ENCODE results near the gene PRR20C. TPM values are rescaled to one million over a fixed set of nuclear protein-coding genes. Genes with fewer than 3 reads are reported as not detected.
A peak's percentile ranks its signal among the peaks of the same experiment; 100 is the strongest.

The PRR20C gene
- total RNA-seq, 1 experiment from 2014 or later, result not detected

DNA sequence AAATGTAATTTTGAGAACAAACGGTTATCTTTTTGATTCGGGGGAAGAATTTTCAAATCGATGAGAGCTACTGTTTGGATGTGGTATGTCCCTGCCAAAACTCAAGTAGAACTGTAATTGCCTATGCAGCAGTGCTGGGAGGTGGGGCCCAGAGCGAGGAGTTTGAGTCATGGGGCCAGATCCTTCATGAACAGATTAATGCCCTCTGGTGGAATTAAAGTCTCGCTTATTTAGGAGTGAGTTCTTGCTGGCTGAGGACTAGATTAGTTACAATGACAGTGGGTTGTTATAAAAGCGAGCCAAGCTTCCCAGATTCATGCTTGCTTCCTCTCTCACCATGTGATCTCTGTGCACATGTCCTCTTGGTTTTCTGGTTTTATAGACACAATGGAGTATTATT, 25.0 kb upstream of the PRR20C start:
- no peak overlapping the region for H3K4me3 ChIP-seq (ENCODE audit: low read length)
- H3K27me3 ChIP-seq (ENCODE audit: low read length), result no peaks in the 10 kb centered on the region
- H3K4me2 ChIP-seq (ENCODE audit: low read length), result no peak overlapping the region
- TF ChIP-seq, protein P1, sequence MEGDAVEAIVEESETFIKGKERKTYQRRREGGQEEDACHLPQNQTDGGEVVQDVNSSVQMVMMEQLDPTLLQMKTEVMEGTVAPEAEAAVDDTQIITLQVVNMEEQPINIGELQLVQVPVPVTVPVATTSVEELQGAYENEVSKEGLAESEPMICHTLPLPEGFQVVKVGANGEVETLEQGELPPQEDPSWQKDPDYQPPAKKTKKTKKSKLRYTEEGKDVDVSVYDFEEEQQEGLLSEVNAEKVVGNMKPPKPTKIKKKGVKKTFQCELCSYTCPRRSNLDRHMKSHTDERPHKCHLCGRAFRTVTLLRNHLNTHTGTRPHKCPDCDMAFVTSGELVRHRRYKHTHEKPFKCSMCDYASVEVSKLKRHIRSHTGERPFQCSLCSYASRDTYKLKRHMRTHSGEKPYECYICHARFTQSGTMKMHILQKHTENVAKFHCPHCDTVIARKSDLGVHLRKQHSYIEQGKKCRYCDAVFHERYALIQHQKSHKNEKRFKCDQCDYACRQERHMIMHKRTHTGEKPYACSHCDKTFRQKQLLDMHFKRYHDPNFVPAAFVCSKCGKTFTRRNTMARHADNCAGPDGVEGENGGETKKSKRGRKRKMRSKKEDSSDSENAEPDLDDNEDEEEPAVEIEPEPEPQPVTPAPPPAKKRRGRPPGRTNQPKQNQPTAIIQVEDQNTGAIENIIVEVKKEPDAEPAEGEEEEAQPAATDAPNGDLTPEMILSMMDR (conservative IDR thresholded peaks at IDR 0.05; ENCODE audit: low read depth, low read length), result no peak; the same call in 1 of the 2 replicates
- no peak for TF ChIP-seq EZH2 (IDR thresholded peaks at IDR 0.05; ENCODE audit: low read length, unreplicated experiment)
- no peak for TF ChIP-seq EZH2phosphoT487 (IDR thresholded peaks at IDR 0.05; ENCODE audit: borderline replicate concordance, low read length)
- H3K9me2 ChIP-seq (replicated peaks; ENCODE audit: low read length), result no peaks in the 10 kb centered on the region
- no peaks in the 10 kb centered on the region for H4K20me1 ChIP-seq (ENCODE audit: low read length)
- ChIA-PET POLR2A (ENCODE audit: unreplicated experiment) (no interaction called here), CTCF (no interaction called here)
- H3K79me2 ChIP-seq (ENCODE audit: low read length), result no peaks in the 10 kb centered on the region
- H3K9me3 ChIP-seq (ENCODE audit: low read length), result no peaks in the 10 kb centered on the region
- ATAC-seq (peak; percentile 46; the same call in 1 of the 2 replicates), DNase-seq (peak; percentile 13)
- no peak overlapping the region for H2AFZ ChIP-seq (ENCODE audit: low read length)
- no peaks in the 10 kb centered on the region for H3K4me1 ChIP-seq (ENCODE audit: insufficient read depth, low read length)
- no peaks in the 10 kb centered on the region for H3F3A ChIP-seq (ENCODE audit: low read length, unreplicated experiment)
- H3K27ac ChIP-seq (ENCODE audit: low read length), result no peak overlapping the region
- H3K36me3 ChIP-seq (ENCODE audit: low read depth, low read length), result no peaks in the 10 kb centered on the region
- H3K9ac ChIP-seq (ENCODE audit: low read length), result no peak overlapping the region
- no TSS peak for BruUV-seq (replicated peaks)
- intact Hi-C loops (cut with micrococcal nuclease), result no loop called here

DNA sequence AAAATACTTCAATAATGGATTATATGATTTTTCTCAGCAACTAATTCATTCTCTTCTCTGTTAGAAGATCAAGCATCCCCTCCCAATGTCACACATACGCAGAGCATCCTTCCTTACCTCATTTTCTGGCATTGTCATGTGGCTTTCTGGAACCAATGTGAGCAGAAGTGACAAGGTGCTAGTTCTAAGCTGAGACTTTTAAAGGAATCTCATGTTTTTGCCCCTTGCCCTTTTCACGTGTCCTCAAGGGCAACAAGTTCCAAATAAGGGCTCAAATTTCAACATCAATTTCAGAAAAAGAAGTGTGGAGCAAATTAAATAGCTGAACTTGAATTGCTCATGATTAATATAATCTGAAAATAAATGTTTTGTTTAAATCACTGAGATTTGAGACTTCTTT, 17.8 kb upstream of the PRR20C start:
- no peaks in the 10 kb centered on the region for H3K36me3 ChIP-seq (ENCODE audit: low read depth, low read length)
- no TSS peak for BruUV-seq (replicated peaks)

DNA sequence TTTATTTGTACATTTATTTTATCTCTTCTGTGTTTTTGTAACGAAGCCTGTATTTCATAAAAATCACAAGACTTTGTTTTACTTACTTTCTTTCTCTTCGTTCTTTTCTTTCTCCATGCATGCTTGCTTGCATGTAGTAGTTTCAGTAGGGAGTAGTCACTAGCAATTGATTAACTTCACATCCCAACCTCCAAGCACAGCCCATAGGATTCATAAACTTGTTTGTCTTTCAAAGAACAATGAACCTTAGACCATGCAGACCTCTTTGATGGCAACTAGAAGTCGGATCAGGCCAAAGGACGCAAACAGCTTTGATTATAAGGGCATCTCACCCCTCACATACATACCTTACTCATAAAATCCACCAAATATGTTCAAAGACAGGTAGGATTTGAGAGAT, 16.3 kb upstream of the PRR20C start:
- Histone ChIP-seq H3K9ac (ENCODE audit: low read length) (no peak overlapping the region), H4K20me1 (ENCODE audit: low read length) (no peaks in the 10 kb centered on the region), H3K79me2 (ENCODE audit: low read length) (no peaks in the 10 kb centered on the region), H3K4me1 (ENCODE audit: insufficient read depth, low read length) (no peaks in the 10 kb centered on the region), H3K4me3 (ENCODE audit: low read length) (no peak overlapping the region), H3F3A (ENCODE audit: low read length, unreplicated experiment) (no peaks in the 10 kb centered on the region), H2AFZ (ENCODE audit: low read length) (no peak overlapping the region), H3K27ac (ENCODE audit: low read length) (no peak overlapping the region), H3K27me3 (ENCODE audit: low read length) (no peaks in the 10 kb centered on the region), H3K36me3 (ENCODE audit: low read depth, low read length) (no peaks in the 10 kb centered on the region), H3K9me3 (ENCODE audit: low read length) (no peaks in the 10 kb centered on the region), H3K9me2 (replicated peaks; ENCODE audit: low read length) (no peaks in the 10 kb centered on the region), H3K4me2 (ENCODE audit: low read length) (no peak overlapping the region)
- ChIA-PET POLR2A (ENCODE audit: unreplicated experiment) (no interaction called here), CTCF (no interaction called here)
- BruUV-seq (replicated peaks), result no TSS peak
- DNase-seq, result no peak
- TF ChIP-seq EZH2phosphoT487 (IDR thresholded peaks at IDR 0.05; ENCODE audit: borderline replicate concordance, low read length), result no peak
- TF ChIP-seq, protein P1 (conservative IDR thresholded peaks at IDR 0.05; ENCODE audit: low read depth, low read length), result no peak
- TF ChIP-seq EZH2 (IDR thresholded peaks at IDR 0.05; ENCODE audit: low read length, unreplicated experiment), result no peak
- no peak for ATAC-seq
- intact Hi-C loops (cut with micrococcal nuclease), result no loop called here

More for the DNA sequence above, 17.8 kb upstream of the PRR20C start:
- no peak overlapping the region for H2AFZ ChIP-seq (ENCODE audit: low read length)
- intact Hi-C loops (cut with micrococcal nuclease), result no loop called here
- no peak overlapping the region for H3K4me2 ChIP-seq (ENCODE audit: low read length)
- CTCF ChIA-PET, result no interaction called here
- no peaks in the 10 kb centered on the region for H3K9me3 ChIP-seq (ENCODE audit: low read length)
- no peak overlapping the region for H3K4me3 ChIP-seq (ENCODE audit: low read length)
- ATAC-seq (no peak), DNase-seq (no peak)
- H3K27ac ChIP-seq (ENCODE audit: low read length), result no peak overlapping the region
- H3K79me2 ChIP-seq (ENCODE audit: low read length), result no peaks in the 10 kb centered on the region
- no peak overlapping the region for H3K9ac ChIP-seq (ENCODE audit: low read length)
- H3F3A ChIP-seq (ENCODE audit: low read length, unreplicated experiment), result no peaks in the 10 kb centered on the region
- no peaks in the 10 kb centered on the region for H3K9me2 ChIP-seq (replicated peaks; ENCODE audit: low read length)
- POLR2A ChIA-PET (ENCODE audit: unreplicated experiment), result no interaction called here
- no peaks in the 10 kb centered on the region for H3K4me1 ChIP-seq (ENCODE audit: insufficient read depth, low read length)
- TF ChIP-seq EZH2phosphoT487 (IDR thresholded peaks at IDR 0.05; ENCODE audit: borderline replicate concordance, low read length), result no peak
- TF ChIP-seq, protein P1 (conservative IDR thresholded peaks at IDR 0.05; ENCODE audit: low read depth, low read length), result no peak
- TF ChIP-seq EZH2 (IDR thresholded peaks at IDR 0.05; ENCODE audit: low read length, unreplicated experiment), result no peak
- no peaks in the 10 kb centered on the region for H3K27me3 ChIP-seq (ENCODE audit: low read length)
- H4K20me1 ChIP-seq (ENCODE audit: low read length), result no peaks in the 10 kb centered on the region

All from PC-3 (cell line).